GM23248 (cell line): Measurements from ENCODE around the gene TMCC1.

ENCODE experiments used
- EZH2 ChIP-seq: fragments of 200-600 bp; sonication (generic); IDR thresholded peaks from 2 replicates; pipeline ENCODE4 v1.6.1; 2018; ENCODE audit warnings: antibody characterized with exemption, mild to moderate bottlenecking; ENCODE audit not compliant: insufficient read depth, poor library complexity, severe bottlenecking
- EZH2phosphoT487 ChIP-seq: fragments of 200-600 bp; sonication (generic); IDR thresholded peaks from 2 replicates; pipeline ENCODE4 v1.6.1; 2018; ENCODE audit warnings: antibody characterized with exemption, moderate library complexity, mild to moderate bottlenecking, low read depth; ENCODE audit not compliant: insufficient read depth

- TF ChIP-seq EZH2phosphoT487, result no peak
- TF ChIP-seq EZH2, result no peak
These were observed 2.6 kb downstream of the TMCC1 start for GRCh38 chr3:129890891-129891290.
